ENCODE measurements around the gene EIF3I. TPM values are rescaled to one million over a fixed set of nuclear protein-coding genes. Genes with fewer than 3 reads are reported as not detected.

The EIF3I gene
- total and polyA plus RNA-seq, 2 experiments from 2014 or later = 228 to 274 TPM

DNA sequence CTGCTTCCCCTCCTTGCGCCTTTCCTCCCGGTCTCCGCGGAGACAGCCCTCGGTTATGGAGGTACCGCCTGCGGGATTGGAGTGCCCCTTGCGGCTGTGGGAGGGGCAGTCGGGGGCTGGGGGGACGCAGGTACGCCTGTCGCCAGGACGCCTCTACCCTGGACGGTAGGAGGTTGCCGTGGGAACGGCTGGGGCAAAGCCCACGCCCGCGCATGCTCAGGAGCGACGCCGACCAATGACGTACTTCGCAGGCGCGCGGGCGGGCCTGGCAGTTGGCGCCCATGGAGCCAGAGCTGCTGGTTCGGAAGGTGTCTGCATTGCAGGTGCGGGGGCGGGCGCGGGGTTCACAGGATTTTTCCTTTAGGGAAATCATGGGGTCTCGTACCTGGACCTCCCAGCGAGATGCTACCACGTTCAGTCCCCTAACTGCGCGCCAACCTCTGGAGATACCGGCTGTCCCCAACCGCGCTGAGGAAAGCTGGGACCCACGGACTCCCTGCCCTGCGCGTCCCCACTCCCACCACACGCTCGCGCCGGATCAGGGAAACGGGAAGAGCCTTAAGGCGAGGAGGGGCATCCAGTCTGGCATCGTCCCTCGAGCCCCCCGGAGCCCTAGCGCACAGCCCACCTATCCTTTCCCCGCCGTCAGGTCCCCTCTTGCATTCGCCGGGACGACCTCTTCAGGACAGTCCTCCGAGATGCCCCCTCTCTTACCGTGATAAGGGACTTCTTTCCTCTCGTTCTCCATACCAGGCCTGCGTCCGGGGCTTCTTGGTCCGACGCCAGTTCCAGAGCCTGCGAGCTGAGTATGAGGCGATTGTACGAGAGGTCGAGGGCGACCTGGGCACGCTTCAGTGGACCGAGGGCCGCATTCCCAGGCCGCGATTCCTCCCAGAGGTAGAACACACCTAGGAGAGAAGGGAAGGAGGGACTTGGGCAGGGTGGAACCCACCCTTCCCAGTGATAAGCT, 16.5 kb upstream of the EIF3I start, which contains the start of gene IQCC:
TSS of gene IQCC (plus strand) at position 271 of the 970 bp plus-strand sequence. CDS start at position 282, 11 bp downstream.
- Histone ChIP-seq H3K27ac (ENCODE audit: low read depth) (no peak within 1 kb of the TSS), H3K9me2 (ENCODE audit: insufficient read depth) (no peaks in the 10 kb centered on the region), H3K4me1 (ENCODE audit: insufficient read depth) (peaks cover 15% of the 10 kb centered on the region; the same call in 1 of the 2 replicates), H3F3A (replicated peaks; ENCODE audit: low read depth) (peaks cover 17% of the 10 kb centered on the region; the same call in 1 of the 2 replicates), H3K4me2 (peak within 1 kb of the TSS; percentile 99), H2AFZ (peak within 1 kb of the TSS; percentile 99), H3K36me3 (ENCODE audit: insufficient read depth) (no peaks in the 10 kb centered on the region), H3K79me2 (replicated peaks; ENCODE audit: insufficient read depth) (no peaks in the 10 kb centered on the region), H3K4me3 (peak within 1 kb of the TSS; percentile 89), H3K27me3 (ENCODE audit: insufficient read depth) (peaks cover 28% of the 10 kb centered on the region), H4K20me1 (replicated peaks; ENCODE audit: insufficient read depth) (no peaks in the 10 kb centered on the region)
- H3K27ac Mint-ChIP-seq = peak within 1 kb of the TSS; percentile 84
- peaks cover 42% of the 10 kb centered on the region for H3K27me3 Mint-ChIP-seq (ENCODE audit: insufficient read depth, low read depth, poor library complexity)
- ATAC-seq (peak; percentile 74), DNase-seq (ENCODE audit: low spot score) (peak; percentile 97)
- peaks cover 2% of the 10 kb centered on the region; the same call in 1 of the 3 replicates for H3K9me3 Mint-ChIP-seq
- peak within 1 kb of the TSS; percentile 96 for H3K4me3 Mint-ChIP-seq
- peaks cover 14% of the 10 kb centered on the region; the same call in 2 of the 3 replicates for H3K36me3 Mint-ChIP-seq (ENCODE audit: low read depth)
- peaks cover 17% of the 10 kb centered on the region for H3K4me1 Mint-ChIP-seq
- TF ChIP-seq, protein P1, sequence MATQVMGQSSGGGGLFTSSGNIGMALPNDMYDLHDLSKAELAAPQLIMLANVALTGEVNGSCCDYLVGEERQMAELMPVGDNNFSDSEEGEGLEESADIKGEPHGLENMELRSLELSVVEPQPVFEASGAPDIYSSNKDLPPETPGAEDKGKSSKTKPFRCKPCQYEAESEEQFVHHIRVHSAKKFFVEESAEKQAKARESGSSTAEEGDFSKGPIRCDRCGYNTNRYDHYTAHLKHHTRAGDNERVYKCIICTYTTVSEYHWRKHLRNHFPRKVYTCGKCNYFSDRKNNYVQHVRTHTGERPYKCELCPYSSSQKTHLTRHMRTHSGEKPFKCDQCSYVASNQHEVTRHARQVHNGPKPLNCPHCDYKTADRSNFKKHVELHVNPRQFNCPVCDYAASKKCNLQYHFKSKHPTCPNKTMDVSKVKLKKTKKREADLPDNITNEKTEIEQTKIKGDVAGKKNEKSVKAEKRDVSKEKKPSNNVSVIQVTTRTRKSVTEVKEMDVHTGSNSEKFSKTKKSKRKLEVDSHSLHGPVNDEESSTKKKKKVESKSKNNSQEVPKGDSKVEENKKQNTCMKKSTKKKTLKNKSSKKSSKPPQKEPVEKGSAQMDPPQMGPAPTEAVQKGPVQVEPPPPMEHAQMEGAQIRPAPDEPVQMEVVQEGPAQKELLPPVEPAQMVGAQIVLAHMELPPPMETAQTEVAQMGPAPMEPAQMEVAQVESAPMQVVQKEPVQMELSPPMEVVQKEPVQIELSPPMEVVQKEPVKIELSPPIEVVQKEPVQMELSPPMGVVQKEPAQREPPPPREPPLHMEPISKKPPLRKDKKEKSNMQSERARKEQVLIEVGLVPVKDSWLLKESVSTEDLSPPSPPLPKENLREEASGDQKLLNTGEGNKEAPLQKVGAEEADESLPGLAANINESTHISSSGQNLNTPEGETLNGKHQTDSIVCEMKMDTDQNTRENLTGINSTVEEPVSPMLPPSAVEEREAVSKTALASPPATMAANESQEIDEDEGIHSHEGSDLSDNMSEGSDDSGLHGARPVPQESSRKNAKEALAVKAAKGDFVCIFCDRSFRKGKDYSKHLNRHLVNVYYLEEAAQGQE (IDR thresholded peaks at IDR 0.05; ENCODE audit: unreplicated experiment) = no peak
- TF ChIP-seq POLR2AphosphoS5 (IDR thresholded peaks at IDR 0.05; ENCODE audit: low read depth) (peak; percentile 89), CREB1 (CRISPR knock-in tag; IDR thresholded peaks at IDR 0.05; ENCODE audit: low read depth) (peak; percentile 95)
- TF ChIP-seq, protein P2, sequence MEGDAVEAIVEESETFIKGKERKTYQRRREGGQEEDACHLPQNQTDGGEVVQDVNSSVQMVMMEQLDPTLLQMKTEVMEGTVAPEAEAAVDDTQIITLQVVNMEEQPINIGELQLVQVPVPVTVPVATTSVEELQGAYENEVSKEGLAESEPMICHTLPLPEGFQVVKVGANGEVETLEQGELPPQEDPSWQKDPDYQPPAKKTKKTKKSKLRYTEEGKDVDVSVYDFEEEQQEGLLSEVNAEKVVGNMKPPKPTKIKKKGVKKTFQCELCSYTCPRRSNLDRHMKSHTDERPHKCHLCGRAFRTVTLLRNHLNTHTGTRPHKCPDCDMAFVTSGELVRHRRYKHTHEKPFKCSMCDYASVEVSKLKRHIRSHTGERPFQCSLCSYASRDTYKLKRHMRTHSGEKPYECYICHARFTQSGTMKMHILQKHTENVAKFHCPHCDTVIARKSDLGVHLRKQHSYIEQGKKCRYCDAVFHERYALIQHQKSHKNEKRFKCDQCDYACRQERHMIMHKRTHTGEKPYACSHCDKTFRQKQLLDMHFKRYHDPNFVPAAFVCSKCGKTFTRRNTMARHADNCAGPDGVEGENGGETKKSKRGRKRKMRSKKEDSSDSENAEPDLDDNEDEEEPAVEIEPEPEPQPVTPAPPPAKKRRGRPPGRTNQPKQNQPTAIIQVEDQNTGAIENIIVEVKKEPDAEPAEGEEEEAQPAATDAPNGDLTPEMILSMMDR (conservative IDR thresholded peaks at IDR 0.05; ENCODE audit: low read depth in 2 of 2) = peak; percentile 39 to 61

DNA sequence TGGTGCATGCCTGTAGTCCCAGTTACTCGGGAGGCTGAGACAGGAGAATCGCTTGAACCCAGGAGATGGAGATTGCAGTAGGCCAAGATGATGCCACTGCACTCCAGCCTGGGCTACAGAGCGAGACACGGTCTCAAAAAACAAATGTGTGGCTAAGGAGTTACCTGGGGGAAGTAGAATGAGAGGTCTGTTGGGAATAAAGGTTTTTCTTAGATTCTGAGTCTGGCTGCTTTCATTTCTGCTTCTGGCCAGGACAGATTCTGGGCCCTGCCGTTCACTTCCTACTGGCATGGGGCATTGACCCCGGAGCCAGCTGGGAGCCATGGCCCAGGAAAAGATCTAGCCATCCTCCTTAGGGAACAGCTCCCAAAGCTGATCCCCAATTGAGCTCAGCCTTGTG, 13.7 kb upstream of the EIF3I start:
- no peak overlapping the region for H2AFZ ChIP-seq
- H3K4me1 Mint-ChIP-seq = peaks cover 6% of the 10 kb centered on the region
- H3K27ac Mint-ChIP-seq = no peak overlapping the region
- peaks cover 15% of the 10 kb centered on the region; the same call in 1 of the 2 replicates for H3K27me3 ChIP-seq (ENCODE audit: insufficient read depth)
- H3K36me3 Mint-ChIP-seq (ENCODE audit: low read depth) = peaks cover 14% of the 10 kb centered on the region; the same call in 2 of the 3 replicates
- H4K20me1 ChIP-seq (replicated peaks; ENCODE audit: insufficient read depth) = no peaks in the 10 kb centered on the region
- no peak overlapping the region for H3K4me3 Mint-ChIP-seq
- no peak for DNase-seq (ENCODE audit: low spot score)
- no peak for ATAC-seq
- H3K27me3 Mint-ChIP-seq (ENCODE audit: insufficient read depth, low read depth, poor library complexity) = peaks cover 34% of the 10 kb centered on the region
- H3K4me1 ChIP-seq (ENCODE audit: insufficient read depth) = 0 out of 2 replicates have a peak, but pooled peaks cover 4% of the 10 kb centered on the region
- no peaks in the 10 kb centered on the region for H3K36me3 ChIP-seq (ENCODE audit: insufficient read depth)
- no peak overlapping the region for H3K27ac ChIP-seq (ENCODE audit: low read depth)
- no peaks in the 10 kb centered on the region for H3K9me3 Mint-ChIP-seq
- peaks cover 5% of the 10 kb centered on the region; the same call in 1 of the 2 replicates for H3F3A ChIP-seq (replicated peaks; ENCODE audit: low read depth)
- H3K9me2 ChIP-seq (ENCODE audit: insufficient read depth) = no peaks in the 10 kb centered on the region
- no peak overlapping the region for H3K4me2 ChIP-seq
- no peaks in the 10 kb centered on the region for H3K79me2 ChIP-seq (replicated peaks; ENCODE audit: insufficient read depth)
- no peak overlapping the region for H3K4me3 ChIP-seq
- TF ChIP-seq, protein P3, sequence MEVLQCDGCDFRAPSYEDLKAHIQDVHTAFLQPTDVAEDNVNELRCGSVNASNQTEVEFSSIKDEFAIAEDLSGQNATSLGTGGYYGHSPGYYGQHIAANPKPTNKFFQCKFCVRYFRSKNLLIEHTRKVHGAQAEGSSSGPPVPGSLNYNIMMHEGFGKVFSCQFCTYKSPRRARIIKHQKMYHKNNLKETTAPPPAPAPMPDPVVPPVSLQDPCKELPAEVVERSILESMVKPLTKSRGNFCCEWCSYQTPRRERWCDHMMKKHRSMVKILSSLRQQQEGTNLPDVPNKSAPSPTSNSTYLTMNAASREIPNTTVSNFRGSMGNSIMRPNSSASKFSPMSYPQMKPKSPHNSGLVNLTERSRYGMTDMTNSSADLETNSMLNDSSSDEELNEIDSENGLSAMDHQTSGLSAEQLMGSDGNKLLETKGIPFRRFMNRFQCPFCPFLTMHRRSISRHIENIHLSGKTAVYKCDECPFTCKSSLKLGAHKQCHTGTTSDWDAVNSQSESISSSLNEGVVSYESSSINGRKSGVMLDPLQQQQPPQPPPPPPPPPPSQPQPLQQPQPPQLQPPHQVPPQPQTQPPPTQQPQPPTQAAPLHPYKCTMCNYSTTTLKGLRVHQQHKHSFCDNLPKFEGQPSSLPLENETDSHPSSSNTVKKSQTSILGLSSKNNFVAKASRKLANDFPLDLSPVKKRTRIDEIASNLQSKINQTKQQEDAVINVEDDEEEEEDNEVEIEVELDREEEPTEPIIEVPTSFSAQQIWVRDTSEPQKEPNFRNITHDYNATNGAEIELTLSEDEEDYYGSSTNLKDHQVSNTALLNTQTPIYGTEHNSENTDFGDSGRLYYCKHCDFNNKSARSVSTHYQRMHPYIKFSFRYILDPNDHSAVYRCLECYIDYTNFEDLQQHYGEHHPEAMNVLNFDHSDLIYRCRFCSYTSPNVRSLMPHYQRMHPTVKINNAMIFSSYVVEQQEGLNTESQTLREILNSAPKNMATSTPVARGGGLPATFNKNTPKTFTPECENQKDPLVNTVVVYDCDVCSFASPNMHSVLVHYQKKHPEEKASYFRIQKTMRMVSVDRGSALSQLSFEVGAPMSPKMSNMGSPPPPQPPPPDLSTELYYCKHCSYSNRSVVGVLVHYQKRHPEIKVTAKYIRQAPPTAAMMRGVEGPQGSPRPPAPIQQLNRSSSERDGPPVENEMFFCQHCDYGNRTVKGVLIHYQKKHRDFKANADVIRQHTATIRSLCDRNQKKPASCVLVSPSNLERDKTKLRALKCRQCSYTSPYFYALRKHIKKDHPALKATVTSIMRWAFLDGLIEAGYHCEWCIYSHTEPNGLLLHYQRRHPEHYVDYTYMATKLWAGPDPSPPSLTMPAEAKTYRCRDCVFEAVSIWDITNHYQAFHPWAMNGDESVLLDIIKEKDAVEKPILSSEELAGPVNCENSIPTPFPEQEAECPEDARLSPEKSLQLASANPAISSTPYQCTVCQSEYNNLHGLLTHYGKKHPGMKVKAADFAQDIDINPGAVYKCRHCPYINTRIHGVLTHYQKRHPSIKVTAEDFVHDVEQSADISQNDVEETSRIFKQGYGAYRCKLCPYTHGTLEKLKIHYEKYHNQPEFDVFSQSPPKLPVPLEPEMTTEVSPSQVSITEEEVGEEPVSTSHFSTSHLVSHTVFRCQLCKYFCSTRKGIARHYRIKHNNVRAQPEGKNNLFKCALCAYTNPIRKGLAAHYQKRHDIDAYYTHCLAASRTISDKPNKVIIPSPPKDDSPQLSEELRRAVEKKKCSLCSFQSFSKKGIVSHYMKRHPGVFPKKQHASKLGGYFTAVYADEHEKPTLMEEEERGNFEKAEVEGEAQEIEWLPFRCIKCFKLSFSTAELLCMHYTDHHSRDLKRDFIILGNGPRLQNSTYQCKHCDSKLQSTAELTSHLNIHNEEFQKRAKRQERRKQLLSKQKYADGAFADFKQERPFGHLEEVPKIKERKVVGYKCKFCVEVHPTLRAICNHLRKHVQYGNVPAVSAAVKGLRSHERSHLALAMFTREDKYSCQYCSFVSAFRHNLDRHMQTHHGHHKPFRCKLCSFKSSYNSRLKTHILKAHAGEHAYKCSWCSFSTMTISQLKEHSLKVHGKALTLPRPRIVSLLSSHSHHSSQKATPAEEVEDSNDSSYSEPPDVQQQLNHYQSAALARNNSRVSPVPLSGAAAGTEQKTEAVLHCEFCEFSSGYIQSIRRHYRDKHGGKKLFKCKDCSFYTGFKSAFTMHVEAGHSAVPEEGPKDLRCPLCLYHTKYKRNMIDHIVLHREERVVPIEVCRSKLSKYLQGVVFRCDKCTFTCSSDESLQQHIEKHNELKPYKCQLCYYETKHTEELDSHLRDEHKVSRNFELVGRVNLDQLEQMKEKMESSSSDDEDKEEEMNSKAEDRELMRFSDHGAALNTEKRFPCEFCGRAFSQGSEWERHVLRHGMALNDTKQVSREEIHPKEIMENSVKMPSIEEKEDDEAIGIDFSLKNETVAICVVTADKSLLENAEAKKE (CRISPR knock-in tag; IDR thresholded peaks at IDR 0.05) = no peak
- TF ChIP-seq ZNF114 (CRISPR knock-in tag; IDR thresholded peaks at IDR 0.05) = no peak

All from GM23338 (cell line).